ENCODE results near the gene CHST6. TPM values are rescaled to one million over a fixed set of nuclear protein-coding genes. Genes with fewer than 3 reads are reported as not detected.
"Not testable (repeated sequence)": the region's sequence is repeated elsewhere in the genome, so short reads cannot be mapped to it uniquely, and the experiment has no call there.

CHST6 gene
- total RNA-seq, 2 experiments from 2014 or later, result not detected

DNA sequence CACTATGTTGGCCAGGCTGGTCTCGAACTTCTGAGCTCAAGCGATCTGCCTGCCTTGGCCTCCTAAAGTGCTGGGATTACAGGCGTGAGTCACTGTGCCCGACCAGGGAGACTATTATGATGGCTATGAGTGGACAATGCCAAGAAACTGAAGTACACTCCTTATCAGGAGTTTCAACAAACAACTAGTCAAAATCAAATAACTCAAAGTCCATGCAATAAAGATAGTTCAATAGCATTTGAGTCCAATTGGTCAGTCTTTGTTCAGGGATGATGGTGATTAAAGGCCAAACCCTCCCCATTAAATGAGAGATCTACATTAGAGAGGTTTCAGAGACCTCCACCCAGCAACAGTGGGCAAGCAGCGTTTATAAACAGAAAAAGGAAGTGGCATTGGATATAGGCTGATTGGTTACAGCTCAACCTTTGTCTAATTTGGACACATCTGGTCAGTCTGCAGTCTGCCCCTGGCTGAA, 32.6 kb upstream of the CHST6 start:
- no peak overlapping the region for H3K27ac Mint-ChIP-seq
- H3K4me1 Mint-ChIP-seq, result no peaks in the 10 kb centered on the region
- H3K9me3 Mint-ChIP-seq, result no peaks in the 10 kb centered on the region
- no peak for DNase-seq
- H3K36me3 Mint-ChIP-seq (ENCODE audit: low read depth), result no peaks in the 10 kb centered on the region
- no peak overlapping the region for H3K4me3 Mint-ChIP-seq
- no peaks in the 10 kb centered on the region for H3K27me3 Mint-ChIP-seq
- CTCF ChIA-PET, result no interaction called here
- POLR2A ChIA-PET, result no interaction called here

DNA sequence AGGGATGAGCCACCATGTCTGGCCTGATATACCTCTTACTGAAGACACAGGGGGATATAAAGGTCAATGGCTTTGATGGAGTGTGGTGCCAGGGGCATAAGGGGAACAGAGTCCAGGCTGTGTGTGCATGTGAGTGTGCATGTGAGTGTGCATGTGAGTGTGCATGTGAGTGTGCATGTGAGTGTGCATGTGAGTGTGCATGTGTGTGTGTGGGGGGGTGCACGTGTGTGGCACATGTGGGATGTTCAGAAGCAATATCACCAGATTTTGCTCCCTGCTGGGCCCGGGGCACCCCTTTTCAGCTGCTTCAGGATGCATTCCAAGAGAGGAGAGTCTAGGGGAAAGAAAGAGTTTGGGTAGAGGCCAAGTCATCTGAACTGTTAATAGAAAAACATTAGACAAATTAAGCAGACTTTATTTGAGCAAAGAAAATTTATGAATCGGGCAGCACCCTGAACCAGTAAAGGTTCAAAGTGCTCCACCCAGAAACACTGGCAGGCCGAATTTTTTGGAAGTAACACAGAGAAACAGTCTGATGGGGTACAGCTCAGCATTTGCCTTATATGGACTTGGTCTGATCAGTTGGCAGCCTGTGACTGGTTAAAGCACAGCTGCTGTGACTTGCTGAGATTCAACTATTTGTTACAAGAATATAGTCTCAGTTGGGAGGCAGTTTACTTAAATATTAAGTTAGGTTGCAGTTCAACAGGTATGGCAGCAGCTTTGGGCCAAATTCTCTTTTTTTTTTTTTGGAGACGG, 31.0 kb upstream of the CHST6 start:
- DNase-seq, result no peak
- Mint-ChIP-seq H3K27me3 (no peaks in the 10 kb centered on the region), H3K27ac (no peak overlapping the region), H3K9me3 (no peaks in the 10 kb centered on the region), H3K4me3 (no peak overlapping the region), H3K4me1 (no peaks in the 10 kb centered on the region), H3K36me3 (ENCODE audit: low read depth) (no peaks in the 10 kb centered on the region)
- ChIA-PET CTCF (no interaction called here), POLR2A (no interaction called here)

DNA sequence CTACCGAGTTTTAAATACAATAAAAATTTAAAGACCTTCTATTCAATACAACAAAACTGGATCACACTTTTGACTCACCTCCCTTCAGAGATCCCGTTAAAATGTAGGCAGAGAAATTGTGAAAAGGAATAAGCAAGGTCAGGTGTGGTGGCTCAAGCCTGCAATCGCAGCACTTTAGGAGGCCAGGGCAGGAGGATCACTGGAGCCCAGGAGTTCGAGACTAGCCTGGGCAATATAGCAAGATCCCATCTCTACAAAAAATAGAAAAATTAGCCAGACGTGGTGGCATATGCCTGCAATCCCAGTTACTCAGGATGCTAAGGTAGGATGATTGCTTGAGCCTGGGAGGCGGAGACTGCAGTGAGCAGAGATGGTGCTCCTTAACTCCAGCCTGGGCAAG, 23.9 kb upstream of the CHST6 start:
- peaks cover 13% of the 10 kb centered on the region for H3K4me1 Mint-ChIP-seq
- H3K4me3 Mint-ChIP-seq, result no peak overlapping the region
- H3K36me3 Mint-ChIP-seq (ENCODE audit: low read depth), result no peaks in the 10 kb centered on the region
- peaks cover 1% of the 10 kb centered on the region for H3K27me3 Mint-ChIP-seq
- no peaks in the 10 kb centered on the region for H3K9me3 Mint-ChIP-seq
- H3K27ac Mint-ChIP-seq, result no peak overlapping the region
- CTCF ChIA-PET, result interaction anchor here (1.1 to 4.3 kb wide), 4 partner anchors 12 to 54 kb away, joined by 3 to 16 read pairs (median 8); partner anchors contain the start of gene TMEM231
- no peak for DNase-seq
- POLR2A ChIA-PET, result no interaction called here

DNA sequence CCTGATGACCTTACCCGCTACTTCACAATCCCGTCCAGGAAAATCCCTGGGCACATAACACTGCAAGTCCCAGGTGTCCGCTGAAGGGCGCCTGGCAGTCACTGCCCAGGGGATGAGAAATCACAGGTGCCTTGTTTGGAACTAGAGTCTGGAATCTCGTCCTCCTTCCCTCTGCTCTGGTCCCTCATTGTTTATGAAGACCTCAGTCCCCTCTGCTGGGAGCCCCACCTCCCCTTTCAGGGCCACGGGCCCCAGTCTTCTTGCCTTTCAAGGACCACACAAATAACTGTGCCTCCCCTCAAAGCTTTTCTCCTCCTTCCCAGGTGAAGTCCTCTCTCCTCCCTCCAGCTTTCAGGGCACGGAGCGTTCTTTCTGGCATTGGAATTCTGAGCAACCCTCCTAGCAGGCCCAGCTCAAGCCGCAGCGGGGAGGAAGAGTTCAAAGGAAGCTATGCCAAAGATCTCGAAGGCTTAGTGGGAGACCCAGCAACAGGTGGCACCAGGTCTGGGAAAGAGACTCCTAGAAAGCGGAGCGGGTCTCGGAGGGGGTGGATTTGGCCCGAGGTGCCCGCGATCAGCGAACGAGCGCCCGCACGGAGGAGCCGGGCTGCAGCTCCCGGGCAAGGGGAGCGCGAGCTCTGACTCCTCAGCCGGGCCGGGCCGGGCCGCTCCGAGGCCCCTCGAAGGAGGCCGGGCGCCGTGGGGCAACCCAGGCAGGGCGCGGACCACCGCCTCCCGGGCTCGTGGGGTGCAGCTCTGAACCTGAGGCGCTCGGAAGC, 21.1 kb upstream of the CHST6 start:
- H3K9me3 Mint-ChIP-seq; H3K36me3 Mint-ChIP-seq (ENCODE audit: low read depth); H3K27ac Mint-ChIP-seq; H3K27me3 Mint-ChIP-seq: not testable (repeated sequence)
- ChIA-PET CTCF (interaction anchor here (0.7 to 4.3 kb wide), 33 partner anchors 10 to 317 kb away, joined by 3 to 17 read pairs (median 5); partner anchors contain the start of genes ADAT1, CFDP1, CHST6 and GABARAPL2), POLR2A (interaction anchor here (1.0 to 2.3 kb wide), 4 partner anchors 47 to 132 kb away, joined by 3 to 25 read pairs (median 8); partner anchors contain the start of genes ADAT1, KARS1 and TERF2IP)
- Mint-ChIP-seq H3K4me3 (peak overlapping the region; percentile 72), H3K4me1 (peaks cover 13% of the 10 kb centered on the region)
- DNase-seq, result peak; percentile 30

DNA sequence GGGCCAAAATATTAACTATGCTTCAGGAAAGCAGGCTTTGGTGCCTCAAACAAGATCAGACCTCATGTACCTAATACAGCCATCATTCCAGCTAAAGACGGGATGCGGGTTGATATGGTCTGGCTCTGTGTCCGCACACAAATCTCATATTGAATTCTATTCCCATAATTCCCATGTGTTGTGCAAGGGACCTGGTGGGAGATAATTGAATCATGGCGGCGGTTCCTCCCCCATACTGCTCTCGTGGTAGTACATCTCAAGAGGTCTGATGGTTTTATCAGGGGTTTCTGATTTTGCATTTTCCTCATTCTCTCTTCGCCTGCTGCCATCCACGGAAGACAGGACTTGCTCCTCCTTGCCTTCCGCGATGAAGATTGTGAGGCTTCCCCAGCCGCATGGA, 19.1 kb upstream of the CHST6 start:
- POLR2A ChIA-PET, result no interaction called here
- Mint-ChIP-seq H3K36me3 (ENCODE audit: low read depth) (no peaks in the 10 kb centered on the region), H3K27ac (no peak overlapping the region), H3K27me3 (peaks cover 1% of the 10 kb centered on the region), H3K4me3 (no peak overlapping the region), H3K4me1 (peaks cover 13% of the 10 kb centered on the region), H3K9me3 (no peaks in the 10 kb centered on the region)
- no peak for DNase-seq
- CTCF ChIA-PET, result no interaction called here

DNA sequence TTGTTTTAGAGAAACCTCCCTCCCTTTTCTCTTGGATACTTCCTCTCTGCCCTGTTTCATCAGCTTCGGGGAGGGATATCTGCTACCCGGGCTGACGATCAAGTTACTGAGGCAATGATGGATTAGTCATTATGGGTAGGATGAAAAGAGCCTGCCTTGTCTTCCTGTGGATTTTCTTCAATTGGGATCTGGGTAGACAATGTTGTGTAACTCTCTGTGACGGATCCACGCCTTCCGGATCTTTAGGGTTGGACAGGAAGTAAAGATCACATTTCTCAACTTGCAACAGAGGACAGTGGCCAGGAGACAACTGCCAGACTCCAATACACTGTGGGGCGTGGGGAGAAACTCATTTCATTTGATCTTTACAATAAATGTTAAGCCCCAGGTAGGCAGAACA, 11.3 kb upstream of the CHST6 start:
- Mint-ChIP-seq H3K9me3 (no peaks in the 10 kb centered on the region), H3K27ac (no peak overlapping the region), H3K27me3 (peaks cover 23% of the 10 kb centered on the region), H3K4me3 (no peak overlapping the region), H3K4me1 (no peaks in the 10 kb centered on the region), H3K36me3 (ENCODE audit: low read depth) (no peaks in the 10 kb centered on the region)
- no peak for DNase-seq
- CTCF ChIA-PET, result interaction anchor here (3.0 kb wide), 1 partner anchor 11 kb away, joined by 14 read pairs; no protein-coding TSS in a partner anchor
- POLR2A ChIA-PET, result no interaction called here

DNA sequence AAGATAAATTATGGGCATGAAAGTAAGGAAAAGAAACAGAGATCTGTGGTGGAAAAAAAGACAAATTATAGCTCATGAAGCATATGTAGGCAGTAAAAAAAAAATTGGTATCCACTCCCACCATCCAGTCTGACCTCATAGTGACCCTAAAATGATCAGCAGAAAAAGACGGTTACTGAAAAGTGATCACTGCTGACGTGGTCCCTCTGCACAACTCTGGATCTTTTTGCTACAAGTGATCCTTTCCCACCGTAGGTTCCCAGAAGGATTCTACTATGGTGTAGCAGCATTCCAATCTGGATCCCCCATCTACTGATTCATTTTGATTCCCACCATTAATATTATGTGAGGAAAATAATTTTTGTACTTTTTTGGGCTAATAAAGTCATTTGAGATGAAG, 10.9 kb upstream of the CHST6 start:
- Mint-ChIP-seq H3K9me3 (no peaks in the 10 kb centered on the region), H3K27me3 (peaks cover 23% of the 10 kb centered on the region), H3K36me3 (ENCODE audit: low read depth) (no peaks in the 10 kb centered on the region), H3K4me1 (no peaks in the 10 kb centered on the region), H3K4me3 (no peak overlapping the region), H3K27ac (no peak overlapping the region)
- ChIA-PET POLR2A (no interaction called here), CTCF (interaction anchor here (0.8 to 3.0 kb wide), 3 partner anchors 9 to 41 kb away, joined by 3 to 14 read pairs (median 4); no protein-coding TSS in a partner anchor)
- no peak for DNase-seq

DNA sequence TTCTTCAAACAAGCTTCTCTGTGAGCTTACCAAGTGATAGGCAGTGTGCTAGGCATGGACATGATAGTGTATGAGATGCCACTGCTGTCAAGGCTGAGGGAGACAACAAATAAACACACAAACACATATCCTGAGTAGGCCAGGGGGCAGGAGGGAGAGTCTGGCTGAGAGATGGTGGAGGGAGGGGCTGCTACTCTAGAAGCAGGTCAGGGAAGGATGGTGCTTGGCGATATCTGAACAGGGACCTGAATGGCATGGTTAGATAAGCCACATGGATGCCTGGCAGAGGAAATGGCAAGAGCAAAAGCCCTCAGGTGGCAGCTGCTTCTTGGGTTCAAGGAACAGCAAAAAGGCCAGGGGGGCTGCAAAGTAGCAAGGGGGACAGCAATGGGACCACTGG, 8.6 kb upstream of the CHST6 start:
- H3K36me3 Mint-ChIP-seq (ENCODE audit: low read depth), result no peaks in the 10 kb centered on the region
- no peaks in the 10 kb centered on the region for H3K9me3 Mint-ChIP-seq
- DNase-seq, result no peak
- POLR2A ChIA-PET, result no interaction called here
- CTCF ChIA-PET, result interaction anchor here (0.9 kb wide), 1 partner anchor 731 kb away, joined by 3 read pairs; no protein-coding TSS in a partner anchor
- H3K4me3 Mint-ChIP-seq, result no peak overlapping the region
- no peaks in the 10 kb centered on the region for H3K4me1 Mint-ChIP-seq
- H3K27me3 Mint-ChIP-seq, result peaks cover 25% of the 10 kb centered on the region
- no peak overlapping the region for H3K27ac Mint-ChIP-seq

DNA sequence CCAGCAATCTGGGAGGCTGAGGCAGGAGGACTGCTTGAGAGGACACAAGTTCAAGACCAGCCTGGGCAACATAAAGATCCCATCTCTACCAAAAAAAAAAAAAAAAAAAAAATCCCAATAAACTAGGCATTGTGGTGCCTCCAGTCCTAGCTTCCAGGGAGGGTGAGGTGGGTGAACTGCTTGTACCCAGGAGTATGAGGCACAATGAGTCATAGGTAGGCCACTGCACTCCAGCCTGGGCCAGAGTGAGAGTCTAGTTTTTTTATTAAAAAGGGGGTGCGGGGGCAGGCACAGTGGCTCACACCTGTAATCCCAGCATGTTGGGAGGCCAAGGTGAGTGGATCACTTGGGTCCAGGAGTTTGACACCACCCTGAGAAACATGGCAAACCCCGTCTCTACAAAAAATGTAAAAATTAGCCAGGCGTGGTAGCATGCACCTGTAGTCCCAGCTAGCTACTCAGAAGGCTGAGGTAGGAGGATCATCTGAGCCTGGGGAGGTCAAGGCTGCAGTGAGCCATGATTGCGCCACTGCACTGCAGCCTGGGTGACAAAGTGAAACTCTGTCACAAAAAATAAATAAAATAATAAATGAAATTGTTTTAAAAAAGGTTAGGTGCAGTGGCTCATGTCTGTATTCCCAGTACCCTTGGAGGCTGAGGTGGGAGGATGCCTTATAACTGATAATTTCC, 7.8 kb upstream of the CHST6 start:
- Mint-ChIP-seq H3K27me3 (peaks cover 20% of the 10 kb centered on the region), H3K9me3 (no peaks in the 10 kb centered on the region), H3K4me1 (no peaks in the 10 kb centered on the region), H3K36me3 (ENCODE audit: low read depth) (no peaks in the 10 kb centered on the region), H3K27ac (no peak overlapping the region), H3K4me3 (no peak overlapping the region)
- POLR2A ChIA-PET, result no interaction called here
- no peak for DNase-seq
- CTCF ChIA-PET, result interaction anchor here (0.9 to 1.3 kb wide), 2 partner anchors 32 to 730 kb away, joined by 3 read pairs; no protein-coding TSS in a partner anchor

DNA sequence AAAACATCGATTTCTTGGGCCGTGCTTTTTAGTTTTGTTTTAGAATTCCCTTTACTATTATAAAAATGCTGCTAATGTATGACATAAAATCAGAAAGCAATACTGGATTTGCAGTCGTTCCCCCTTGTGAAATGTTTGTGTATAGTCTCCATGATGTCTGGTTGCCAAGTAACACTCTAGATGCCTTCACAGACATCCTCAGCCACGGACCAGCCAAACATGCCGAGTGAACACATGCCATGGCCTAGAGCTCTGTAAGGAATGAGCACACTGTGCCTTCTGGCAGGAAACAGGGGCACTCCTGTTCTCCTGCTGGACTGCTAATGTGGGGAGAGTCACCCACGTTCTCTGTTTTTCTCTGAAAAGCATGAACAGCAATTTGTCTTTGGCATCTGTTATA, 6.6 kb upstream of the CHST6 start:
- H3K36me3 Mint-ChIP-seq (ENCODE audit: low read depth); H3K9me3 Mint-ChIP-seq; H3K4me1 Mint-ChIP-seq; CTCF ChIA-PET; H3K4me3 Mint-ChIP-seq; H3K27ac Mint-ChIP-seq; POLR2A ChIA-PET; DNase-seq: not testable (repeated sequence)
- H3K27me3 Mint-ChIP-seq, result peaks cover 26% of the 10 kb centered on the region

DNA sequence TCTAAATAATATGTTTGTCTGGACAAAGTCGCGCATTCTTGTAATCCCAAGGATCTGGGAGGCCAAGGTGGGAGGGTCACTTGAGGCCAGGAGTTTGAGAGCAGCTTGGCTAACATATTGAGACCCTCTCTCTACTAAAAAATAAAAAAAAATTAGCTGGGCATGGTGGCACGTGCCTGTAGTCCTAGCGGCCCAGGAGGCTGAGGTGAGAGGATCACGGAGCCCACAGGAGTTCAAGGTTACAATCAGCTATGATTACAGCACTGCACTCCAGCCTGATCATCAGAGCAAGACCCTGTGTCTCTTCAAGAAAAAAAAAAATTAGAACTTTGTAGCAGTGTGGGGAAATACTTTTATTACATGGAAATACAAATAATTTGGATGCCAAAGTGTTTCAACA, 6.1 kb upstream of the CHST6 start:
- H3K27me3 Mint-ChIP-seq, result peaks cover 21% of the 10 kb centered on the region
- no peak overlapping the region for H3K27ac Mint-ChIP-seq
- no peaks in the 10 kb centered on the region for H3K4me1 Mint-ChIP-seq
- DNase-seq, result no peak
- POLR2A ChIA-PET, result no interaction called here
- CTCF ChIA-PET, result no interaction called here
- no peaks in the 10 kb centered on the region for H3K9me3 Mint-ChIP-seq
- no peak overlapping the region for H3K4me3 Mint-ChIP-seq
- no peaks in the 10 kb centered on the region for H3K36me3 Mint-ChIP-seq (ENCODE audit: low read depth)

DNA sequence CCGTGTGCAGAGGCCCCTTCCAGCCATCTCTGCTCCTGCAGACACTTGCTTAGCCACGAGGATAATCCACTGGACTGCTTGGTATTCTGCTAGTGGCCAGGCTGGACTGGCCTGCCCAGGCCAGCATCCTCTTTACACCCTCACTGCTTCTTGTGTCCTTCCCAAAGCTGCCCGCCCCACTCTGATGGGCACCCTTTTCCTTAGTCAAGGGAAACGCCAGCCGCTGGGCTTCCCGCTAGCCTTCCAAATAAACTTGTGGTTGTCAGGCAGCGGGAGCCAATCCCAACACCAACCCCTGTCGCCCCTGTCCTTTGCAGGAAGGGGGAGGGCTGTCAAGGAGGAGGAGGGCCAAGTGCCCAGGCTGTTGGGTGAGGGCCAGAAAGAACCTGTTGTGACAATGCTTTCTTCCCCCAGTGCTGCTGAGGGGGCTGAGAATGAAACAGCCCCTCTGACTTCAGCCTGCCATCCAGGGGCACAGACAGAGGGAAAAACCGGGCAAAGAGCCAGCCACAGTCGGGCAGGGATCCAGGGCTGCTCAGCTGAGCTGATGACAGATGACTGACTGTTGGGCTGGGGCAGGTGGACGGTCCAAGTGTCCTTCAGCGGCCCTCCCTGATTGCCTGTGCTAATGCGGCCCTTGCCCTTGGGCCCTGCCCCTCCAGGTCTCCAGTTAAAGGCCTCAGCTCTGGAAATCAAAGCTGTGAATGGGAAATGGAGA, 3.5 kb upstream of the CHST6 start:
- DNase-seq; H3K4me3 Mint-ChIP-seq; H3K4me1 Mint-ChIP-seq; H3K9me3 Mint-ChIP-seq; POLR2A ChIA-PET; H3K36me3 Mint-ChIP-seq (ENCODE audit: low read depth); H3K27ac Mint-ChIP-seq: not testable (repeated sequence)
- H3K27me3 Mint-ChIP-seq, result peaks cover 26% of the 10 kb centered on the region
- CTCF ChIA-PET, result interaction anchor here (0.6 kb wide), 1 partner anchor 29 kb away, joined by 3 read pairs; no protein-coding TSS in a partner anchor
